Activated CD4-positive, alpha-beta memory T cell treated with anti-CD3 and anti-CD28 coated beads, Interleukin-2, amount 10 ng/mL, durations not matched to agents 7 days and 5 days (primary cell): ENCODE measurements around the gene SIN3B. TPM values are rescaled to one million over a fixed set of nuclear protein-coding genes. Genes with fewer than 3 reads are reported as not detected.

ENCODE experiments used
- CTCF ChIA-PET: fragments of 350-600 bp; sonication (Branson Sonifier 250); formaldehyde crosslinking; loops from one replicate; lab custom pipeline; 2021; ENCODE audit warnings: antibody characterized with exemption, inconsistent platforms; lab: Charles Lee
- POLR2A ChIA-PET: fragments of 350-600 bp; sonication (Branson Sonifier 250); formaldehyde crosslinking; loops from one replicate; lab custom pipeline; 2021; ENCODE audit warnings: antibody characterized with exemption; lab: Charles Lee
- DNase-seq: peaks from one replicate; pipeline ENCODE4 v3.0.0-alpha.2; 2020
- H3K27ac Mint-ChIP-seq: one replicate; pipeline ENCODE4 v1.8.0; 2021; ENCODE audit warnings: mild to moderate bottlenecking, mixed read lengths
- H3K27me3 Mint-ChIP-seq: one replicate; pipeline ENCODE4 v1.8.0; 2021; ENCODE audit warnings: mixed read lengths
- H3K36me3 Mint-ChIP-seq: one replicate; pipeline ENCODE4 v1.8.0; 2021; ENCODE audit warnings: low read depth, mixed read lengths
- H3K4me1 Mint-ChIP-seq: one replicate; pipeline ENCODE4 v1.8.0; 2021; ENCODE audit warnings: mixed read lengths
- H3K4me3 Mint-ChIP-seq: one replicate; pipeline ENCODE4 v1.8.0; 2021; ENCODE audit warnings: mild to moderate bottlenecking, mixed read lengths
- H3K9me3 Mint-ChIP-seq: one replicate; pipeline ENCODE4 v1.8.0; 2021; ENCODE audit warnings: mixed read lengths
- total RNA-seq, 2 experiments: library from RNA; stranded (reverse); gene quantifications; one replicate each; pipeline ENCODE4 v1.2.3, GENCODE V29; 2021

Gene SIN3B
- total RNA-seq, 2 experiments from 2014 or later, result 25.8 to 28.1 TPM

GRCh38 chr19:16920816-16921529 lies 91.8 kb downstream of the SIN3B start:
- DNase-seq, result no peak
- ChIA-PET POLR2A (no interaction called here), CTCF (no interaction called here)
- H3K4me1 Mint-ChIP-seq, result no peaks in the 10 kb centered on the region
- no peaks in the 10 kb centered on the region for H3K36me3 Mint-ChIP-seq
- H3K9me3 Mint-ChIP-seq, result peaks cover 9% of the 10 kb centered on the region
- no peak overlapping the region for H3K4me3 Mint-ChIP-seq
- H3K27ac Mint-ChIP-seq, result no peak overlapping the region
- no peaks in the 10 kb centered on the region for H3K27me3 Mint-ChIP-seq

DNA sequence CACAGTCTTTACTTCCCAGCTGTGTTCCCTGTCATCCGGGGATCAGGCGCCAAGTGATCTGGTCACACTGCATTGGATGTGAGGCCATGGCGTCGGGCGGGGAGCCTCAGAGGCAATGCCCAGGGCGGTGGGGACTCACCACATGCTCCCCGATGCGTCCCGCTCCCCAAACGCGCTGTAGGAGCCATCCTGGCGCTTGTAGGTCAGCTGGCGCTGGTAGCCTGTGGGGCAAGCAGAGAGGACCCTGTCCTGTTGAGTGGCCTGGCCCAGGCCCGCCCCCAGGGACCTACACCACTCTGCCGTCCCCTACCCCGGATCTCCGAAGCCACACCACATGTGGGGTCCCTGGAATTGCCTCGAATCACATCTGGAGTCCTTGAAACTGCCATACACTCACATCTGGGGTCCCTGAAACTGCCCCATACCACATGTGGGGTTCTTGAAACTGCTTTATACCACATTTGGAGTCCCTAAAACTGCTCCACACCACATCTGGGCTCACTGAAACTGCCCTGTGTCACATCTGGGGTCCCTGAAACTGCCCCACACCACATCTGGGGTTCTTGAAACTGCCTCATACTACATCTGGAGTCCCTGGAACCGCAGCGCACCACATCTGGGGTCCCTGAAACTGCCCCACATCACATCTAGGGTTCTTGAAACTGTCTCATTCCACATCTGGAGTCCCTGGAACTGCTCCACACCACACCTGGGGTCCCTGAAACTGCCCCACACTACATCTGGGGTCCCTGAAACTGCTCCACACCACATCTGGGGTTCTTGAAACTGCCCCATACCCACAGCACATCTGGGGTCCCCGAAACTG lies 92.8 kb downstream of the SIN3B start:
- no peak overlapping the region for H3K27ac Mint-ChIP-seq
- CTCF ChIA-PET, result no interaction called here

DNA sequence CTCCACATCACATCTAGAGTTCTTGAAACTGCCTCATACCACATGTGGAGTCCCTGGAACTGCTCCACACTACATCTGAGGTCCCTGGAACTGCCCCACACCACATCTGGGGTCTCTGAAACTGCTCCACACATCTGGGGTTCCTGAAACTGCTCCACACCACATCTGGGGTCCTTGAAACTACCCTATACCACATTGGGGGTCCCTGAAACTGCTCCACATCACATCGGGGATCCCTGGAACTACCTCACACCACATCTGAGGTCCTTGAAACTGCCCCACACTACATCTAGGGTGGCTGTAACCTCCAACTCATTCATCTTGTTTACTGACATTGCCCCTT lies 93.4 kb downstream of the SIN3B start:
- ChIA-PET POLR2A (no interaction called here), CTCF (no interaction called here)
- Mint-ChIP-seq H3K27ac (no peak overlapping the region), H3K4me1 (no peaks in the 10 kb centered on the region), H3K9me3 (peaks cover 16% of the 10 kb centered on the region), H3K36me3 (no peaks in the 10 kb centered on the region), H3K27me3 (no peaks in the 10 kb centered on the region), H3K4me3 (no peak overlapping the region)
- no peak for DNase-seq

More for the DNA sequence above, 92.8 kb downstream of the SIN3B start:
- H3K4me3 Mint-ChIP-seq, result no peak overlapping the region
- no peaks in the 10 kb centered on the region for H3K36me3 Mint-ChIP-seq
- H3K27me3 Mint-ChIP-seq, result no peaks in the 10 kb centered on the region
- H3K4me1 Mint-ChIP-seq, result no peaks in the 10 kb centered on the region
- POLR2A ChIA-PET, result no interaction called here
- no peak for DNase-seq
- H3K9me3 Mint-ChIP-seq, result peaks cover 16% of the 10 kb centered on the region

GRCh38 chr19:16922949-16923348 lies 93.8 kb downstream of the SIN3B start:
- no peak overlapping the region for H3K27ac Mint-ChIP-seq

DNA sequence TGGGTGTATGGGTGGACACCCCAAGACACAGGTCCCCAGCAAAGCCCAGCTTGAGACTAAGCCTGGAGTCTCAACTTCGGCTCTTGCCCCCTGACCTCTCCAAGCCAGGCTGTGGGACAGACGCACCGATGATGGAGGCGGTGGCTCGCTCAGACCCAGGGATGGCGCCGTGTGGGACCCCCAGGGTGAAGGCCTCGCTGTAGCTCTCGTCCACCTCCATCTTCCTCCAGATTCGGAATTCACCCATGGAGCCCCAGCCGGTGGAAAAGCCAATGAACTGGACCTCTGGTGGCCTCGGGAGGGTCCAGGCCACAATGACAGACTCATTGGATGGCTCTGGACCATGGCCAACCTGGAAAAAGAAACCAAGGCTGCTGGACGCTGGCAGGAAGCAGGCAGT lies 98.7 kb downstream of the SIN3B start:
- CTCF ChIA-PET, result no interaction called here

More at GRCh38 chr19:16922949-16923348, 93.8 kb downstream of the SIN3B start:
- H3K27me3 Mint-ChIP-seq, result no peaks in the 10 kb centered on the region
- H3K36me3 Mint-ChIP-seq, result no peaks in the 10 kb centered on the region
- CTCF ChIA-PET, result no interaction called here
- no peak for DNase-seq
- H3K4me1 Mint-ChIP-seq, result no peaks in the 10 kb centered on the region
- POLR2A ChIA-PET, result no interaction called here
- peaks cover 16% of the 10 kb centered on the region for H3K9me3 Mint-ChIP-seq
- H3K4me3 Mint-ChIP-seq, result no peak overlapping the region

DNA sequence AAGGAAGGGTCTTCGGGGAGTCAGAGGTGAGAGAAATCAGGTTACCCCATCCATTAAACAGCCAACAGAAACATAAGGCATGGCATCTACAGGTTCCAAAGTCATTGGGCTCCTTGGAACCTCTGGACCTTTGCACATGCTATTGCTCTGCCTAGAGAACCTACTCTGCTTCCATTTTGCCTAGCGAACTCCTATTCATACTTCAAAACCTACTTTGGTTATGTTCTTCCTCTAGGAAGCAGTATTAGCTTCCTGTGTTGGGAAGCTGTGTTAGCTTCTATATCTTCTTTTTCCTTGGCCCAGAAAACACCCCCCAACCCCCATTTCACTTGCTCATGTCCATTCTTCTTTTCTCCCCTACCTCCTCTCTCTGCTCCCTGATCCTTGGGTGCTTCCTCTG lies 99.2 kb downstream of the SIN3B start:
- Mint-ChIP-seq H3K9me3 (peaks cover 24% of the 10 kb centered on the region), H3K4me1 (no peaks in the 10 kb centered on the region), H3K27ac (no peak overlapping the region), H3K27me3 (peaks cover 4% of the 10 kb centered on the region), H3K36me3 (no peaks in the 10 kb centered on the region), H3K4me3 (no peak overlapping the region)
- POLR2A ChIA-PET, result no interaction called here
- no peak for DNase-seq
- CTCF ChIA-PET, result no interaction called here

More for the DNA sequence above, 98.7 kb downstream of the SIN3B start:
- Mint-ChIP-seq H3K36me3 (no peaks in the 10 kb centered on the region), H3K9me3 (peaks cover 23% of the 10 kb centered on the region), H3K4me1 (no peaks in the 10 kb centered on the region), H3K27ac (no peak overlapping the region), H3K4me3 (no peak overlapping the region), H3K27me3 (peaks cover 3% of the 10 kb centered on the region)
- DNase-seq, result no peak
- POLR2A ChIA-PET, result no interaction called here

DNA sequence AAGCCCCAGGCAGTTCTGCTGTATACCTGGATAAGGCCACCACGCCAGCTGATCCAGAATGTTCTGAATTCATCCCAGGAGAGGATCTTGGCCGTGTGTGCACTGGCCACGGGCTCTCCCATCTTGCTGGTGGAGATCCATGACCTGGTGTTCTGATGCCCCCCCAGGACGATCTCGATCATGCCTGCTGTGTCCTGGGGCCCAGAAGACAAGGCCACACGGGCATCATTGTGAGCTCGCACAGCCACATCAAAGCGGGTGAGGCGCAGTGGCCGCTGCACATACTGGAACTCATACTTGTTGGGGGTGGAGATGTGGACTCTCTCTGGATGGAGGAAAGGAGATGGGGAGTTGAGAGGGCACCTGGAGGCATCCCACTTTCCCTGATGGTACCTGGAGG lies 99.7 kb downstream of the SIN3B start:
- H3K27me3 Mint-ChIP-seq, result peaks cover 10% of the 10 kb centered on the region
- no peak overlapping the region for H3K4me3 Mint-ChIP-seq
- H3K27ac Mint-ChIP-seq, result no peak overlapping the region
- DNase-seq, result no peak
- peaks cover 30% of the 10 kb centered on the region for H3K9me3 Mint-ChIP-seq
- POLR2A ChIA-PET, result no interaction called here
- no peaks in the 10 kb centered on the region for H3K4me1 Mint-ChIP-seq
- no peaks in the 10 kb centered on the region for H3K36me3 Mint-ChIP-seq
- CTCF ChIA-PET, result no interaction called here

Other genes with a start within 250 kb of the SIN3B start
- 10 to 100 TPM; 15.5 to 15.9 TPM for gene MED26, start 201.2 kb upstream of the SIN3B start, total RNA-seq
- 10 to 100 TPM; 52.6 to 60.6 TPM for gene SMIM7, start 169.3 kb upstream of the SIN3B start, total RNA-seq
- 1 to 10 TPM; 1.4 TPM for gene TMEM38A, start 168.3 kb upstream of the SIN3B start, total RNA-seq
- not detected for gene NWD1, start 109.6 kb upstream of the SIN3B start, total RNA-seq
- under 1 TPM; 0.08 to 0.13 TPM for gene F2RL3, start 59.6 kb downstream of the SIN3B start, total RNA-seq
- 1 to 10 TPM; 1.2 to 1.4 TPM for gene CPAMD8, start 197.4 kb downstream of the SIN3B start, total RNA-seq
- gene HAUS8, start 246.1 kb downstream of the SIN3B start, total RNA-seq, result 10 to 100 TPM; 37.0 to 40.6 TPM
- gene MYO9B, start 246.4 kb downstream of the SIN3B start, total RNA-seq, result 100 to 1,000 TPM; 190 to 203 TPM